Choroid plexus epithelial cell (primary cell): Measurements from ENCODE around the gene POP5.

ENCODE experiments used
- DNase-seq: peaks from one replicate; pipeline ENCODE4 v3.0.0-alpha.2; 2010; ENCODE audit warnings: low read depth
- H3K4me3 ChIP-seq: 2 replicates; pipeline ENCODE4 v1.5.1; 2011; ENCODE audit warnings: low read depth, mild to moderate bottlenecking, control low read depth, low read length, moderate library complexity
- CTCF ChIP-seq: conservative IDR thresholded peaks from 2 replicates; pipeline ENCODE4 v1.5.1; 2011; ENCODE audit warnings: low read depth, mild to moderate bottlenecking, control low read depth, inconsistent platforms, low read length, moderate library complexity

POP5 gene

GRCh38 chr12:120592121-120593049, 11.2 kb upstream of the POP5 start:
- no peak for TF ChIP-seq CTCF
- no peak for DNase-seq
- H3K4me3 ChIP-seq, result no peak overlapping the region

- H3K4me3 ChIP-seq, result no peak overlapping the region
- DNase-seq, result no peak
- no peak for TF ChIP-seq CTCF
These were observed 9.7 kb upstream of the POP5 start for GRCh38 chr12:120590741-120591407.

GRCh38 chr12:120588948-120589930, 8.0 kb upstream of the POP5 start:
- TF ChIP-seq CTCF, result no peak

GRCh38 chr12:120588371-120588770, 7.2 kb upstream of the POP5 start:
- no peak for TF ChIP-seq CTCF

More at GRCh38 chr12:120588948-120589930, 8.0 kb upstream of the POP5 start:
- no peak for DNase-seq
- H3K4me3 ChIP-seq, result no peak overlapping the region

GRCh38 chr12:120586860-120587259, 5.7 kb upstream of the POP5 start:
- DNase-seq, result no peak
- no peak for TF ChIP-seq CTCF
- H3K4me3 ChIP-seq, result no peak overlapping the region

More at GRCh38 chr12:120588371-120588770, 7.2 kb upstream of the POP5 start:
- H3K4me3 ChIP-seq, result no peak overlapping the region
- DNase-seq, result no peak

GRCh38 chr12:120586206-120586605, 5.0 kb upstream of the POP5 start:
- TF ChIP-seq CTCF, result no peak
- no peak for DNase-seq
- H3K4me3 ChIP-seq, result no peak overlapping the region
